HG03025 (cell line): ENCODE results near the gene MPG.

Experiments
- ATAC-seq: cut with Tn5 transposase; IDR thresholded peaks from one replicate; pipeline ENCODE4 v1.9.1; 2021; ENCODE audit warnings: mild to moderate bottlenecking, moderate library complexity; ENCODE audit not compliant: unreplicated experiment, low FRiP score

The MPG gene

GRCh38 chr16:79151-80054 is 1.4 kb downstream of the MPG start:
- ATAC-seq = no peak

DNA sequence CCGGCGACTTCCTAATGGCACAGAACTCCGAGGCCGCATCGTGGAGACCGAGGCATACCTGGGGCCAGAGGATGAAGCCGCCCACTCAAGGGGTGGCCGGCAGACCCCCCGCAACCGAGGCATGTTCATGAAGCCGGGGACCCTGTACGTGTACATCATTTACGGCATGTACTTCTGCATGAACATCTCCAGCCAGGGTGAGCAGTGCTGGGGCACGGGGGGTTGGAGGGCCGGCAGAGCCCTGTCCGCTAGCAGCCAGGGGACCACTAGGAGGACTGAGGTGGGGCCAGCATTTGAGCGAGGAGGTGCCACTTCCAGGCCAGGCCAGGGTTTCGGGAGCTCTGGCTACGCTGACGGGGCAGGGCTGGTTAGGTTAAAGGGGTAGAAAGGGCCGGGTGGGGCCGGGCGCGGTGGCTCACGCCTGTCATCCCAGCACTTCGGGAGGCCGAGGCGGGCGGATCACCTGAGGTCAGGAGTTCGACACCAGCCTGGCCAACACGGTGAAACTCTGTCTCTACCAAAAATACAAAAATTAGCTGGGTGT is 5.1 kb downstream of the MPG start:
- ATAC-seq = no peak

GRCh38 chr16:83781-84615 is 6.0 kb downstream of the MPG start:
- ATAC-seq = no peak

- ATAC-seq = no peak
Observed at GRCh38 chr16:84718-85406, 6.8 kb downstream of the MPG start.

GRCh38 chr16:85407-85782 is 7.4 kb downstream of the MPG start:
- ATAC-seq = no peak

GRCh38 chr16:85865-86264 is 7.8 kb downstream of the MPG start:
- ATAC-seq = no peak

GRCh38 chr16:86483-86952 is 8.5 kb downstream of the MPG start:
- ATAC-seq = no peak

DNA sequence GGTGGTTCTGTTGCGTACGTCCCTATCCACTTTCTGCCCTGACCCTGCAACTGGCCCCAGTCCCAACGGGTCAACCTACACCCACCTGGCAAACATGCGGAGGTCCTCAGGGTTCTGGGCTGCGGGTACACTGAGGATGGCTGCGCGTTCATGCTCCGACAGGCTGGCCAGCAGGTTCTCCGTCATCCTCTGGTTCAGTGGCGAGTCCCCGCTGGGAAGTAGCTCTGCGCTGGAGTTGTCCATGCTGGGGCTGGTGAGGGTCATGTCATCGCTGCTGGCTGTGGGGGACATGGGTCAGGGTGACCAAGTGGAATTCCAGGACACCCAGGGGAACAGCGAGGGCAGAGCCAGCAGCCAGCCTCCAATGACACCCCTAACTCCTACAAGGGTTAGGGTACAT is 10.6 kb downstream of the MPG start:
- no peak for ATAC-seq

DNA sequence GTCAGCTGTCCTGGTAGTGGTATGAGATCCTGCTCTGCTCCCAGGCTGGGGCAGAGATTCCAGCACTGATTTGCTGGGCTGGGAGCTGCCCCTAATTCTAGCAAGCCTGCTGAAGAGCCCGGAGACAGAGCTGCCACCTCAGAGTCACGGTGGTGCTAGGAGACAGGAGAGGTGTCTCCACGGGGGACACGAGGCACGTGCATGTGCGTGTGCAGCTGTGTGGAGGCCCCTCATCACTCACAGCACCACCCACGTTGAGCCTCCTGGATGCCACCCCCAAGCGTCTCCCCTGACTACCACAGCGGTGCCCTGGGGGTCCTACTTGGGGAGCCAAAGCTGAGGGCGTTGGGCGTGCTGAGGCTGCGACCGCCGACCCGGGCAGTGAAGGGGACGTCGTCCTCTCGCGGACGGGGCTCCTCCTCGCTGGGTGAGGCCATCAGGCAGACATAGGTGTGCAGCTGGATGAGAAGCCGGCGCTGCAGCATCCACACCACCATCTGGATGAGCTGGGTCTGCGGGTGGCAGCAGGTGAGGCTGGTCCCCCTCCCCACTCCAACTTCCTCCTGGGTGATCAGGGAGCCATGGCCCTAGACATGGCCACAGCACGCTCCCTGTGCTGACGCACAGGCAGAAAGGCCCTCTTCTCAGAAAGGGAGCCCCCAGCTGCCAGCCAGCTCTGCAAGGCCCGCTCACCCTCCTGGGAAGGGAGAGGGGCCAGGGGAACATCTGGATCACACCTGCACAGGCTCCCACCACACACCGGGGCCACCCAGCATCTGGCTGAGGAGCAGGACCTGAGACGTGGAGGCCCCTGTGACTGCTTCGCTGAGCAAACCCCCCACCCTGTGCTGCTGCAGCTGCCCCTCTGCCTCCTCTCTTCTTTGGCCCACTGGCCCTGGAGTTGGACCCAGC is 11.6 kb downstream of the MPG start:
- ATAC-seq = no peak

DNA sequence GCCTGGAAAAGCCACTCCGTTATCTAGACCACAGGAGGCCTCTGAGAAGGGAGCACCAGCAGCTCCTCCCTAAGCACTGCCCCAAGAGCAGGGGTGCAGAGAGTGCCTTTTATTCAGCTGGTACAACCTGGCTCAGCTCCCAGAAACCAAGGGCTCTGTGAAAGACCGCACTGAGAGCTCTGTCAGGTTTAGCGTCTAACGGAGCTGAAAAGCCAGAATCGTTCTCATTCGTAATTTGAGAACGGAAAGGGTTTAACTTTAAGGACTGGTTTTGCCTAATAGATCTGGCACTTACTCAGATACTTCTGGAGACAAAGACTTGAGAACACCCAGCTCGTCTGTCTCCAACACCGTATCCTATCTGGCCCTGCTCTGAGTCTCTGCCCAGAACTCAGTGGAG is 13.5 kb downstream of the MPG start:
- ATAC-seq = no peak

GRCh38 chr16:92431-93339 is 14.7 kb downstream of the MPG start:
- no peak for ATAC-seq

- ATAC-seq = no peak
Observed at GRCh38 chr16:94918-95265, 16.9 kb downstream of the MPG start.

DNA sequence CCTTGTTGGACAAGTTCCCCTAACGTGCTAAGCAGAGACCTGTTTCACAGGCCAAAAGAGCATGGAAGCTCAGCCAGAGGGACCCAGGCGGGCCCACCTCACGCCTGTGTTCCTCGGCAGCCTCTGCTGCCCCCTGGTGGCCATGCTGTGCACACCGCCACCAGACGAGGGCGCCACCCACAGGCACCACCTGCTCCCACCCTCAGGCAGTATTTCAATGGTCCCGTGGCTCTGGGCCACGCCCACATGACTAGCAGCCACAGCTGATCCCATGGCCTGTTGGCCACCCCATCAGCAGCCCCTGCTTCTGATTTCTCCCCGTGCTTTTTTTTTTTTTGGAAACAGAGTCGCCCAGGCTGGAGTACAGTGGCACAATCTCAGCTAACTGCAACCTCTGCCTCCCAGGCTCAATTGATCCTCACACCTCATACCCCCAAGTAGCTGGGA is 18.9 kb downstream of the MPG start:
- ATAC-seq = no peak

GRCh38 chr16:97822-98221 is 19.8 kb downstream of the MPG start:
- no peak for ATAC-seq

DNA sequence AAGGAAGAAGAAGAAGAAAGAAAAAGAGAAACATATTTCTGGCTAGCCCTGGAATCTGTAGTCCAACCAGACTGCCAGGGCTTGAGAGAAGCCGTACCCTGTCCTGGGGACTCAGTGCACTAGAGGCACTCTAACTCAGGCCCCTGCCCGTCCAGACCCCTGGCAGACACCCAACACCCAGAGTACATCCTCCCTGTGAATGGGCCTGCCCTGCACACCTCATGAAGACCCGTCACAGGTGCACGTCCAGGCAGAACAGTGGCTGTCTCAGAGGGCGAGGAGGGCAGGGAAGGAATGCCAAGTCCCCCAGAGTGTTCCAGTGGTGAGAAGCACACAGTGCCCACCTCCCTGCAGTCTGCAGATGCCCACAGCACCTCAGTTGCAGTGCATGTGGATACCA is 23.0 kb downstream of the MPG start:
- ATAC-seq = no peak

DNA sequence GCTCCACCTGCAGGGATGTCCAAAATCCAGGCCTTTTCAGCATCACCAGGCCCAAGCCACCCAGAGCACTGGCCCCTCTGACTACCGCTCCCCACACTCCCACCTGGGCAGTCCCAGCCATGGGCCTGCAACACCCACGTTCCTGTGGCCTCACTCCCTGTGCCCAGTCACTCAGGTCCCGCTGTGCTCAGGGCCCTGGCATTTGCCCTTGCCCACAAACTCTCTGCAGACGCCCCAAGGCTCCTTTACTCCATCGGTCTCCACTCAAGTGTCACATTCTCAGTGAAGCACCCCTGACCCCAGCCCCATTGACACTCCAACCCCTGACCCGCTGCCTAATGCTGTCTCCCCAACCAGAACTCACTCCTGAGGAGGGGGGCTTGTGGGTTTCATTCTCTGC is 23.6 kb downstream of the MPG start:
- ATAC-seq = no peak

DNA sequence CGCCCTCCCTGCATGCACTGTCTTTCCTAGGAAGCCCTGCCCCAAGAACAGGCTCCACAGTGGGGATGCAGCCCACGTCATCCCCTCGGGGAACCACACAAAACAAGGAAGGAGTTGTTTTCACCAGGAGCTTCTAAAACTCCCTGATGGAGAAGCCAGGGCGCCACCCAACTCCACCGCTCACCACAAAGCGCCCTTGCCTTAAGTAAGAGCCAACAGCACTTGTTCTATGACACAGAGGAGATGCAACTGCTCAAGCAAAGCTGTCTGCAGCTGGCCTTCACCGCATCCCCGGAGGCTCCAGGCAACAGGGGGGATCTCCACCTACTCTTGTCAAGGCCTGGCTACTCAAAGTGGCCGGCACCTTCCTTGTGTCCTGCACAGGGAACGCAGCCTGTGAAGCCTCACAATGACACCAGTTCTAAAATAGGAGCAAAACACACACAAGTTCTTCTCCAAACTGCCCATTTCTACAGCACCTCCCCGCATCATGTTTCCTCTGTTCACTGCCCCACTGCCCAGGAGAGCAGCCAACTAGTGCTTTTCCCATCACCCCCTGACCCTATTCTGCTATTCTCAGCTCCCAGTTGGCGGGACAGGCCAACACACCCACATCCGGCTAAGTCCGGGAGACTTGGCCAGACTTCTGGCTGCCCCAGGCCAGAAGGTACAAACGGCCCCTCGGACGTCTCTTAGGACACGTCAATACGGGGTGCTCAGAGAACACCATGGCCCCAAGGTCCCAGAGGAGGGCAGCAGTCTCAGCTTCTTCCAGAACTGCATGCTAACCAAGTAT is 24.2 kb downstream of the MPG start:
- ATAC-seq = no peak

DNA sequence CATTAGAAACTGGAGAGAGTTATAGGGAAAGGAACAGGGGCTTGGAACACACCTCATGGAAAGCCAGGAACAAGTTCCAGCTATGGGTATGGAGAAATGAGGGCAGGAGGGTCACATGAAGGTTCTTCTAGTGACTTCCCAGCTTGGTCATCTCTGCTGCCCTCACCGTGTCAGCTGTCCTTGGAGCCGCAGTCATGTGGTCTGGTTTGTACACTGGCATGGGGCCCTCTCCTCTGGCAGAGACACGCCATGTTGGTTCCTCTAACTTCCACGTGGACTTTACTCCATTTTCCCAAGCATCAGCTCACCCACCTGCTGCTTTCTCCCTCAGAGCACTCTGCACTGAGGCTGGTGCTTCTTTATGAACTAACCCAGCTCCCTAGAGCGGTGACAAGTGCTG is 26.3 kb downstream of the MPG start:
- ATAC-seq = no peak
